K562 (cell line): ENCODE results near the gene NOCT. TPM values are rescaled to one million over a fixed set of nuclear protein-coding genes. Genes with fewer than 3 reads are reported as not detected.
A peak's percentile ranks its signal among the peaks of the same experiment; 100 is the strongest.

Experiments
- CBX8 ChIP-seq: fragments of 200-600 bp; sonication (generic); IDR thresholded peaks from 2 replicates; pipeline ENCODE4 v1.6.1; 2012; ENCODE audit warnings: borderline replicate concordance, mixed run types, low read depth, mild to moderate bottlenecking, moderate library complexity, mixed read lengths, low read length, control low read depth, inconsistent platforms; ENCODE audit not compliant: poor library complexity, severe bottlenecking; ENCODE audit errors: extremely low read depth
- FOSL1 ChIP-seq: fragments of 200-800 bp; sonication (Bioruptor generic); conservative IDR thresholded peaks from 2 replicates; pipeline ENCODE4 v1.6.1; 2016; ENCODE audit warnings: missing genetic modification characterization, missing compliant biosample characterization
- HNRNPUL1 ChIP-seq: fragments of 200-400 bp; formaldehyde crosslinking; IDR thresholded peaks from 2 replicates; pipeline ENCODE4 v1.6.1; 2017; ENCODE audit warnings: low read length
- KDM4B ChIP-seq, 2 experiments: fragments of 450-650 bp in 1 of 2; sonication (generic) in 1 of 2; IDR thresholded peaks; 2 replicates each; pipeline ENCODE4 v1.6.1; 2016 to 2017; ENCODE audit warnings: borderline replicate concordance in 2 of 2, antibody characterized with exemption in 1 of 2, low read depth in 1 of 2, mild to moderate bottlenecking in 1 of 2
- MBD2 ChIP-seq: sonication (generic); IDR thresholded peaks from 2 replicates; pipeline ENCODE4 v1.6.1; 2016; ENCODE audit warnings: low read depth, borderline replicate concordance
- MEF2A ChIP-seq: IDR thresholded peaks from 2 replicates; pipeline ENCODE4 v1.6.1; 2011; ENCODE audit warnings: low read depth, mild to moderate bottlenecking, low read length, moderate library complexity; ENCODE audit not compliant: control insufficient read depth
- ZNF12 ChIP-seq: sonication (generic); formaldehyde crosslinking; IDR thresholded peaks from 2 replicates; pipeline ENCODE4 v1.4.0; 2020; ENCODE audit warnings: mild to moderate bottlenecking, missing genetic modification reagents
- ZNF780A ChIP-seq: fragments of 250-450 bp; sonication (Bioruptor Pico); IDR thresholded peaks from 2 replicates; pipeline ENCODE4 v1.5.0; 2021; ENCODE audit warnings: mild to moderate bottlenecking
- polyA plus RNA-seq, 8 experiments: library from polyadenylated mRNA; depleted of rRNA in 4 of 8; stranded (reverse) in 5 of 8; unstranded in 3 of 8; fragments of >200 nt; fragmentation: Nextera tagmentation in 2 of 8; fragmentation: Illumina TruSeq in 1 of 8; extraction: Ambion mirVana in 2 of 8; extraction: Trizol in 1 of 8; gene quantifications; 2 replicates each; pipeline versions ENCODE4 v1.2.1 to v1.2.3, GENCODE V29; 2011 to 2014; ENCODE audit warnings: inconsistent platforms in 1 of 8, missing spikeins in 1 of 8
- total RNA-seq, 7 experiments: library from RNA; depleted of rRNA in 6 of 7; stranded (reverse); fragments of >200 nt in 6 of 7; fragmentation: Illumina TruSeq in 2 of 7; extraction: Trizol in 2 of 7; gene quantifications; 2 replicates each; pipeline versions ENCODE4 v1.2.1 to v1.2.3, GENCODE V29; 2011 to 2021; ENCODE audit warnings: low replicate concordance in 1 of 7
- TF ChIP-seq, protein P1 (sequence below): fragments of 250-450 bp; sonication (Bioruptor Pico); IDR thresholded peaks from 2 replicates; pipeline ENCODE4 v1.4.0; 2020; ENCODE audit warnings: mild to moderate bottlenecking, moderate library complexity
- TF ChIP-seq, protein P2 (sequence below): fragments of 250-450 bp; sonication (Bioruptor Pico); IDR thresholded peaks from 2 replicates; pipeline ENCODE4 v1.8.0; 2022; ENCODE audit warnings: moderate library complexity, mild to moderate bottlenecking, inconsistent platforms
- TF ChIP-seq, protein P3 (sequence below), 2 experiments: fragments of 250-450 bp in 1 of 2; fragments of 450-650 bp in 1 of 2; sonication (Bioruptor Pico) in 1 of 2; IDR thresholded peaks; 2 replicates each; pipeline versions ENCODE4 v1.6.1 to v1.8.0; 2016 to 2021; ENCODE audit warnings: mild to moderate bottlenecking in 2 of 2, moderate library complexity in 2 of 2, missing compliant biosample characterization in 1 of 2, missing genetic modification characterization in 1 of 2
- TF ChIP-seq, protein P4 (sequence below): fragments of 200-800 bp; sonication (Bioruptor generic); IDR thresholded peaks from 2 replicates; pipeline ENCODE4 v1.6.1; 2017; ENCODE audit warnings: missing genetic modification characterization, missing compliant biosample characterization
- TF ChIP-seq, protein P5 (sequence below), 3 experiments: IDR thresholded peaks in 2 of 3; conservative IDR thresholded peaks in 1 of 3; 2 replicates each; pipeline ENCODE4 v1.5.1; 2011 to 2012; ENCODE audit warnings: low read length in 3 of 3, mild to moderate bottlenecking in 3 of 3, control low read depth in 2 of 3, improper control_type of control experiment in 1 of 3, inconsistent platforms in 1 of 3, low read depth in 1 of 3, mixed read lengths in 1 of 3, moderate library complexity in 1 of 3; ENCODE audit not compliant: insufficient read depth in 2 of 3
- TF ChIP-seq, protein P6 (sequence below): fragments of 250-450 bp; sonication (Bioruptor Pico); IDR thresholded peaks from 2 replicates; pipeline ENCODE4 v1.8.0; 2021; ENCODE audit warnings: mild to moderate bottlenecking, moderate library complexity

Gene NOCT
- total and polyA plus RNA-seq, 9 of the 15 experiments (the other 6 are each of a cell fraction or from before 2014, with no cell fraction given): 1.3 to 20.2 (median 11.1) TPM

DNA sequence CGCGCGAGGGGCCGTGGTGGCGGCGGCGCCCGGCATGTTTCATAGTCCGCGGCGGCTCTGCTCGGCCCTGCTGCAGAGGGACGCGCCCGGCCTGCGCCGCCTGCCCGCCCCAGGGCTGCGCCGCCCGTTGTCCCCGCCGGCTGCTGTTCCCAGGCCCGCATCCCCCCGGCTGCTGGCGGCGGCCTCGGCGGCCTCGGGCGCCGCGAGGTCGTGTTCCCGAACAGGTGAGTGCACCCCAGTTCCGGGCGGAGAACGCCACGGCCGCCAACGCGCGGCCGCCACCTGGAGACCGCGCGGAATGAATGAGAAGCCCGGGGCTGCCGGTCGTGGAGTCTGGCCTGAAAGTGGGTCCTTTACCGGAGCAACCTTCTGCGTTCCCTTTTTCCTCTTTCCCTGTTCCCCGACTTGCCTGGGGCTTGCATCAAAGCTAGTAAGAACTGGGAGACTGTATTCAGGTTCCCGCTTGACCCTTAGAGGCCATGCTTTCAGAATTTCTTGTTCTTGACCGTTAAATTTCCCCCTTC lies 429 bp downstream of the NOCT start (continued):
- TF ChIP-seq KDM4B (IDR thresholded peaks at IDR 0.05; ENCODE audit: borderline replicate concordance in 2 of 2, low read depth in 1 of 2): 0 out of 4 replicates have a peak, but pooled peaks of 1 of the 2 experiments have one; percentile 8
- no peak for TF ChIP-seq MEF2A
- TF ChIP-seq ZNF12 (CRISPR knock-in tag): no peak
- TF ChIP-seq, protein P1, sequence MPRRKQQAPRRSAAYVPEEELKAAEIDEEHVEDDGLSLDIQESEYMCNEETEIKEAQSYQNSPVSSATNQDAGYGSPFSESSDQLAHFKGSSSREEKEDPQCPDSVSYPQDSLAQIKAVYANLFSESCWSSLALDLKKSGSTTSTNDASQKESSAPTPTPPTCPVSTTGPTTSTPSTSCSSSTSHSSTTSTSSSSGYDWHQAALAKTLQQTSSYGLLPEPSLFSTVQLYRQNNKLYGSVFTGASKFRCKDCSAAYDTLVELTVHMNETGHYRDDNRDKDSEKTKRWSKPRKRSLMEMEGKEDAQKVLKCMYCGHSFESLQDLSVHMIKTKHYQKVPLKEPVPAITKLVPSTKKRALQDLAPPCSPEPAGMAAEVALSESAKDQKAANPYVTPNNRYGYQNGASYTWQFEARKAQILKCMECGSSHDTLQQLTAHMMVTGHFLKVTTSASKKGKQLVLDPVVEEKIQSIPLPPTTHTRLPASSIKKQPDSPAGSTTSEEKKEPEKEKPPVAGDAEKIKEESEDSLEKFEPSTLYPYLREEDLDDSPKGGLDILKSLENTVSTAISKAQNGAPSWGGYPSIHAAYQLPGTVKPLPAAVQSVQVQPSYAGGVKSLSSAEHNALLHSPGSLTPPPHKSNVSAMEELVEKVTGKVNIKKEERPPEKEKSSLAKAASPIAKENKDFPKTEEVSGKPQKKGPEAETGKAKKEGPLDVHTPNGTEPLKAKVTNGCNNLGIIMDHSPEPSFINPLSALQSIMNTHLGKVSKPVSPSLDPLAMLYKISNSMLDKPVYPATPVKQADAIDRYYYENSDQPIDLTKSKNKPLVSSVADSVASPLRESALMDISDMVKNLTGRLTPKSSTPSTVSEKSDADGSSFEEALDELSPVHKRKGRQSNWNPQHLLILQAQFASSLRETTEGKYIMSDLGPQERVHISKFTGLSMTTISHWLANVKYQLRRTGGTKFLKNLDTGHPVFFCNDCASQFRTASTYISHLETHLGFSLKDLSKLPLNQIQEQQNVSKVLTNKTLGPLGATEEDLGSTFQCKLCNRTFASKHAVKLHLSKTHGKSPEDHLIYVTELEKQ (CRISPR knock-in tag): no peak
- TF ChIP-seq HNRNPUL1: no peak
- TF ChIP-seq MBD2: no peak
- TF ChIP-seq, protein P2, sequence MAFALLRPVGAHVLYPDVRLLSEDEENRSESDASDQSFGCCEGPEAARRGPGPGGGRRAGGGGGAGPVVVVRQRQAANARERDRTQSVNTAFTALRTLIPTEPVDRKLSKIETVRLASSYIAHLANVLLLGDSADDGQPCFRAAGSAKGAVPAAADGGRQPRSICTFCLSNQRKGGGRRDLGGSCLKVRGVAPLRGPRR (CRISPR knock-in tag): no peak
- TF ChIP-seq, protein P3, sequence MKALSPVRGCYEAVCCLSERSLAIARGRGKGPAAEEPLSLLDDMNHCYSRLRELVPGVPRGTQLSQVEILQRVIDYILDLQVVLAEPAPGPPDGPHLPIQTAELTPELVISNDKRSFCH (CRISPR knock-in tag; IDR thresholded peaks at IDR 0.05): no peak
- TF ChIP-seq, protein P3 (tag; IDR thresholded peaks at IDR 0.05): 0 out of 2 replicates have a peak, but pooled peaks have one; percentile 27
- TF ChIP-seq, protein P4, sequence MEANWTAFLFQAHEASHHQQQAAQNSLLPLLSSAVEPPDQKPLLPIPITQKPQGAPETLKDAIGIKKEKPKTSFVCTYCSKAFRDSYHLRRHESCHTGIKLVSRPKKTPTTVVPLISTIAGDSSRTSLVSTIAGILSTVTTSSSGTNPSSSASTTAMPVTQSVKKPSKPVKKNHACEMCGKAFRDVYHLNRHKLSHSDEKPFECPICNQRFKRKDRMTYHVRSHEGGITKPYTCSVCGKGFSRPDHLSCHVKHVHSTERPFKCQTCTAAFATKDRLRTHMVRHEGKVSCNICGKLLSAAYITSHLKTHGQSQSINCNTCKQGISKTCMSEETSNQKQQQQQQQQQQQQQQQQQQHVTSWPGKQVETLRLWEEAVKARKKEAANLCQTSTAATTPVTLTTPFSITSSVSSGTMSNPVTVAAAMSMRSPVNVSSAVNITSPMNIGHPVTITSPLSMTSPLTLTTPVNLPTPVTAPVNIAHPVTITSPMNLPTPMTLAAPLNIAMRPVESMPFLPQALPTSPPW (CRISPR knock-in tag): peak; percentile 49
- peak; percentile 47; the same call in 1 of the 2 replicates for TF ChIP-seq FOSL1 (tag)
- TF ChIP-seq, protein P5, sequence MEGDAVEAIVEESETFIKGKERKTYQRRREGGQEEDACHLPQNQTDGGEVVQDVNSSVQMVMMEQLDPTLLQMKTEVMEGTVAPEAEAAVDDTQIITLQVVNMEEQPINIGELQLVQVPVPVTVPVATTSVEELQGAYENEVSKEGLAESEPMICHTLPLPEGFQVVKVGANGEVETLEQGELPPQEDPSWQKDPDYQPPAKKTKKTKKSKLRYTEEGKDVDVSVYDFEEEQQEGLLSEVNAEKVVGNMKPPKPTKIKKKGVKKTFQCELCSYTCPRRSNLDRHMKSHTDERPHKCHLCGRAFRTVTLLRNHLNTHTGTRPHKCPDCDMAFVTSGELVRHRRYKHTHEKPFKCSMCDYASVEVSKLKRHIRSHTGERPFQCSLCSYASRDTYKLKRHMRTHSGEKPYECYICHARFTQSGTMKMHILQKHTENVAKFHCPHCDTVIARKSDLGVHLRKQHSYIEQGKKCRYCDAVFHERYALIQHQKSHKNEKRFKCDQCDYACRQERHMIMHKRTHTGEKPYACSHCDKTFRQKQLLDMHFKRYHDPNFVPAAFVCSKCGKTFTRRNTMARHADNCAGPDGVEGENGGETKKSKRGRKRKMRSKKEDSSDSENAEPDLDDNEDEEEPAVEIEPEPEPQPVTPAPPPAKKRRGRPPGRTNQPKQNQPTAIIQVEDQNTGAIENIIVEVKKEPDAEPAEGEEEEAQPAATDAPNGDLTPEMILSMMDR (IDR thresholded peaks at IDR 0.05 in 2 of 3, conservative IDR thresholded peaks at IDR 0.05 in 1 of 3; ENCODE audit: insufficient read depth in 2 of 3, low read depth in 1 of 3, low read length in 3 of 3): peak in 1 of 3 experiments; percentile 13; a peak in 1 of 6 replicates
- no peak for TF ChIP-seq CBX8
- TF ChIP-seq, protein P6, sequence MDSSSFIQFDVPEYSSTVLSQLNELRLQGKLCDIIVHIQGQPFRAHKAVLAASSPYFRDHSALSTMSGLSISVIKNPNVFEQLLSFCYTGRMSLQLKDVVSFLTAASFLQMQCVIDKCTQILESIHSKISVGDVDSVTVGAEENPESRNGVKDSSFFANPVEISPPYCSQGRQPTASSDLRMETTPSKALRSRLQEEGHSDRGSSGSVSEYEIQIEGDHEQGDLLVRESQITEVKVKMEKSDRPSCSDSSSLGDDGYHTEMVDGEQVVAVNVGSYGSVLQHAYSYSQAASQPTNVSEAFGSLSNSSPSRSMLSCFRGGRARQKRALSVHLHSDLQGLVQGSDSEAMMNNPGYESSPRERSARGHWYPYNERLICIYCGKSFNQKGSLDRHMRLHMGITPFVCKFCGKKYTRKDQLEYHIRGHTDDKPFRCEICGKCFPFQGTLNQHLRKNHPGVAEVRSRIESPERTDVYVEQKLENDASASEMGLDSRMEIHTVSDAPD (CRISPR knock-in tag): no peak
- no peak for TF ChIP-seq ZNF780A
